GM18520 (cell line): Measurements from ENCODE around the gene GPR152.

Experiments used
- ATAC-seq: cut with Tn5 transposase; IDR thresholded peaks from one replicate; pipeline ENCODE4 v1.9.1; 2021; ENCODE audit not compliant: unreplicated experiment

Gene GPR152, protein sequence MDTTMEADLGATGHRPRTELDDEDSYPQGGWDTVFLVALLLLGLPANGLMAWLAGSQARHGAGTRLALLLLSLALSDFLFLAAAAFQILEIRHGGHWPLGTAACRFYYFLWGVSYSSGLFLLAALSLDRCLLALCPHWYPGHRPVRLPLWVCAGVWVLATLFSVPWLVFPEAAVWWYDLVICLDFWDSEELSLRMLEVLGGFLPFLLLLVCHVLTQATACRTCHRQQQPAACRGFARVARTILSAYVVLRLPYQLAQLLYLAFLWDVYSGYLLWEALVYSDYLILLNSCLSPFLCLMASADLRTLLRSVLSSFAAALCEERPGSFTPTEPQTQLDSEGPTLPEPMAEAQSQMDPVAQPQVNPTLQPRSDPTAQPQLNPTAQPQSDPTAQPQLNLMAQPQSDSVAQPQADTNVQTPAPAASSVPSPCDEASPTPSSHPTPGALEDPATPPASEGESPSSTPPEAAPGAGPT

DNA sequence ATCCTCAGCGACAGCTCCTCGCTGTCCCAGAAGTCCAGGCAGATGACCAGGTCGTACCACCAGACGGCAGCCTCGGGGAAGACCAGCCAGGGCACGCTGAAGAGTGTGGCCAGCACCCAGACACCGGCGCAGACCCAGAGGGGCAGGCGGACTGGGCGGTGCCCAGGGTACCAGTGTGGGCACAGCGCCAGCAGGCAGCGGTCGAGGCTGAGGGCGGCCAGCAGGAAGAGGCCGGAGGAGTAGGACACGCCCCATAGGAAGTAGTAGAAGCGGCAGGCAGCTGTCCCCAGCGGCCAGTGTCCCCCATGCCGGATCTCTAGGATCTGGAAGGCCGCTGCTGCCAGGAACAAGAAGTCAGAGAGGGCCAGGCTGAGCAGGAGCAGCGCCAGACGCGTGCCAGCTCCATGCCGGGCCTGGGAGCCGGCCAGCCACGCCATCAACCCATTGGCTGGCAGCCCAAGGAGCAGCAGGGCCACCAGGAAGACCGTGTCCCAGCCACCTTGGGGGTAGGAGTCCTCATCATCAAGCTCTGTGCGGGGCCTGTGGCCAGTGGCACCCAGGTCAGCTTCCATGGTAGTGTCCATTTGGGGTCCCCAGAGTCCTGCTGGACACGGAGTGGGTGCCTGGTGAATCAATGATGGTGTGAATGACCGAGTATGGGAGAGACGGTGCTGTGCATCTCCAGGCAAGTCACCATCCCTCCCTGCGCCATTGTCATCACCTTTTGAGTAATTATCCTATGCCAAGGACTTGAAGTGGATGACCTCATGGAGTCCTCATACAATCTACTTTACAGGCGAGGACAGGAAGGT lies at the start of gene GPR152:
Gene GPR152 (minus strand): TSS at position 589 of the 812 bp plus-strand sequence. CDS start 5 bp downstream, at position 584.
- no peak for ATAC-seq

DNA sequence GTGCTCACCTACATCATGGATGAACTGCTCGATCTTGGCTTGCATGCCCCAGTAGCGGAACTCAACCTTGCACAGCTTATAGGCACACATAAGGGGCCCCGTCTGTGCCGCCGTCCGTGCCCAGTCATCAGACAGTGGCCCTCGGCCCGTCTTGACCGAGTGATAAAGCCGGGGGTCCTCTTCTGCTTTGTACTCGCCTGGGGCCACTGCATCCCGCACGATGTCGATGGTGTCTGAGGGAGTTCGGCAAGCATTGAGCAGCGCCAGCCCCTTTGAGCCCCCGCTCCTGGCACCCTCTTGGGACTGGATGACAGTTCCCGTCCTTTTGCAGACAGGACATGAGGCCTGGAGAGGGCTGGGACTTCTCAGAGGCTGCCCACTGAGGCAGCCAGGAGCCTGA lies 49.3 kb upstream of the GPR152 start:
- ATAC-seq, result no peak

DNA sequence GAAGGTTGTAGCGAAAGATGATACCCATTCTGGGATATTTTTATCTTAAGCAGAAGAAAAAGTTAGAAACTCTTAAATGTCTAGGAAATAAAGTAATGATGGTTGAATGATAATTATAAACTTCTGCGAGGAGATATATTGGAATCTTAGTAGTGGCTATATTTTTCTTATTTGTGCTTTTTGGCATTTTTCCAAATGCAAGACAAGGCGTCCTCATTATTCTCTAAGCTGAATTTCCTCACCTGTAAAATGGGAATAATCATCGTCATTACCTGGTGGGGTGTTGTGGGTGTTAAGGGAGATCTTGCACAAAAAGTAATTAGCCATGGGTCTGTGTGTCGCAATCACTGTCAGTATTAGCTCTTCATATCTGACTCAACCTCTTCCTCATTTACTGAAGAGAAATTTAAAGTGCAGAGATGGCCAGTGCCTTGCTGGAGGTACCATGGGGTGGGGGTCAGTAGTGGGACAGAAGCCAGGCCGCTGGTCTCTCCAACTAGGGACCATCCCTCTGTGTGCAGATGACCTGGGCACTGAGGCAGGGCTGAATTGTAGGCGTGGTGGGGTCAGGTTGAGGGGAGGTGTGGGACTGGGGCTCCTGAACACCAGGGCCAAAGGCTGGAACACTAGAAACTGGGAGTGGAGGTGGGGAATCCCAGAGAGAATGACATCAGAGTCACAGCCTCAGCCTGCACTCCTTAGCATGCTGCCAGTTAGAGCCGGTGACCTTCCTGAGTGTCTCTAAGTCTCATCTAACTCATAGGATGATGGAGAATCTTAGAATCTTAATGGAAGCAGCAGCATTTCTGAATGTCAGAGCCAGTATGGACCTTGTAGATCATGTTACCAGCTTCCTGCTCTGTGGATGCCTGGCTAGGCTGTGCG lies 48.5 kb upstream of the GPR152 start:
- no peak for ATAC-seq

DNA sequence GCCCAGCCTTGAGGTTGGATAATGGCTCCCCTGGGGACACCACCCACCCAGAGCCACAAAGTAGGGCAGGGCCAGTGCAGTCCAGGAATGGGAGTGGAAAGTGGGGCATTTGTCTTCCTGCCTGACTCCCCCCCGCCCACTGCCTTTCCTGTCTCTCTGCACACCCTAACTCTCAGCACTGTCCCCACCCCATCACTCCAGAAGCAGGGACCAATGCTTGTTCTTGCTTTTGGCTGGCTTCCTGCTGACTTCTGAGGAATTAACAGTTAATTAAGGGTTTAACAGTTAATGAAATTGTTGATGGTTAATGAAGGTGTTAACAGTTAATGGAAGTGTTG lies 47.9 kb upstream of the GPR152 start:
- no peak for ATAC-seq

DNA sequence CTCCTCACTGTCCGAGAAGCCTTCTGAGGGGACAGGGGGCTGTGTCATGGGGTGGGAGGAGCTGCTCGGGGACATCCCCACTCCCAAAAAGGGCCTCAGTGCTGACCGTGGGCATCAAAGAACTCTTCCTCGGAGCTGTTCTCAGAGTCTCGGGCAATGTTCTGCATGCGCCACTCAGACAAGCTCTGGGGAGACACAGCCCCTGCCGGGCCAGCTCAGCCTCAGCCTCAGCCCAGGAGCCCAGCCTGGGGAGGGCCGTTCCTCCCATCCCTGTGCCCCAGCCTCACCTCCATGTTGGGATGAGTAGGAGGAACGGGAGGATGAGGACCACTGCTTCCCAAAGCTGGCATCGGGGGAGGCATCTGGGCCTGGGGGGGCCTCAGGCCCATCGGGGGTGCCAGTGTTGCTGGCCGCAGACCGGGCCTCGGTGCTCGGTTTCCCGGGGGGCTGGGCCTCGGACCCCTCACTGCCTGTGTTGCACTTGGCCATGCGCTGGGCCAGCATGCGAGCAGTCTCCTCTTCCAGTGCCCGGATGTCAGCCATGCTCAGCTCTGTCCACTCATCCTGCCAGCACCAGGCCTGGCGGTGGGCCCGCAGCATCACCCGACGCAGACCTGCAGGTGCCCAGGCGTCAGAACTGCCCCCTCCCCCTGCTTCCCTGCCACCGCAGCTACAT lies 47.4 kb upstream of the GPR152 start:
- no peak for ATAC-seq

DNA sequence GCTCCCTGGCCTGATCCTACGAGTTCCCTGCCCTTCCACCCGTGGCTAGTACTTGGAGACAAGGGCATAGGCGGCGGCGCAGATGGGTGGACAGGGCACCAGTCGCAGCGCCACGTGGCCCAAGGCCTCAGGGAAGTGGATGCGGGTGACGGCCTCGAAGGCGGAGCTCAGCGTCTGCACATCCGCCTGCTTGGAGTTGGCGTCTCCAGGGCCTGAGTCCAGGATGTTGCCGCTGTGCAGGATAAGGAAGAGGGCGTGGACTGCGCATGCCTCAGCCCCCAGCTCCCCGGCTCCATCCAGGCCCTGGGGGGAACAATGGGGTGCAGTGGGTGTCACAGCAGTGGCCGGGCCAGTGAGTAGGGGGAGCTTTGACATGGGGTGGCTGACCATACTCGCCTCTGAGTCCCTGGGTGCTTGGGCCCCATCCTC lies 46.0 kb upstream of the GPR152 start:
- no peak for ATAC-seq

DNA sequence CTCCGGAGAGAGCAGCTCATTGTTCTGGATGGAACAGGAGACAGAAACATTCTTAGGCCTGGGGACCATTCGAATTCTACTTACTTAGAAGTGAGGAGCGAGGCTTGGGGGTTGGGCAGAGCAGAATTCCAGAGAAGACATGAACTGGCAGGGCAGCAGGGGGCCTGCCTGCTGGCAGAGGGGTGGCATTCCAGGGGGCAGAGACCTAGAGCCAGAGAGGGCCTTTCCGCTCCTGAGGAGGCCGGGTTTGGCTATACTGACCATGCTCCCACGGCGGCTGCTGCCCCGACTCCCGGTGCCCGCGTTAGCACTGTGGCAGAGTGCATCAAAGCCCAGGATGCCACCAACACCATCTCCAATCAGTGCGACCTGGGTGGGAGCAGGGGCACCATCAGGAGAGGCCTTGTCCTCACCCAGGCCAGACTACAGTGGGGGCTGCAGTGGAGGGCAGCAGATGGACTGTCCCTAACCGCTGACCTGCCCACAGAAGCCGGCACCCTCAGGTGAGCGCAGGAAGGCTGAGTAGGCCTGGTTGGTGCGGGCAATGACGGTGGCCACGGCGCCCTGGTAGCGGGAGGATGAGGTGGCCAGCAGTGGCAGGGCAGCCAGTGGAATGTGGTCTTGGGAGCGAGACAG lies 45.2 kb upstream of the GPR152 start:
- ATAC-seq, result no peak

DNA sequence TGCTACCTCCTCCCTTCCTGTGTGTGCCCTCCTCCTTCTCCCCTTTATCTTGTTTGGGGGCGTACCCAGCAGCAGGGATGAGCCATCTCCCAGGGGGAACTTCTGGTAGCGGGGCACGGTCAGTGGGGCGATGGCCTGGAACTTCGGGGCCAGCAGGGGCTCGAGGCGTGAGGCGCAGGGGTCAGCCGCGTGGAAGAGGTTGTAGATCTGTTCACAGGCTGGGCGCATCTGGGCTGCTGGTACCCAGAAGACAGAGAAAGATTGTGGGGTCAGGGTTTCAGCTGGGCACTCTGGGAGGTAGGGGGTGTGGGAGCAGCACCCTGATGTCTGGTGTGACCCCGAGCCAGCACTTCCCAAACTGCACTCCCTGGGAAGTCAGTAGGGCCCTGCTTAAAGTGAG lies 43.6 kb upstream of the GPR152 start:
- no peak for ATAC-seq

- ATAC-seq, result no peak
Measured at GRCh38 chr11:67495234-67496005, 42.9 kb upstream of the GPR152 start.

DNA sequence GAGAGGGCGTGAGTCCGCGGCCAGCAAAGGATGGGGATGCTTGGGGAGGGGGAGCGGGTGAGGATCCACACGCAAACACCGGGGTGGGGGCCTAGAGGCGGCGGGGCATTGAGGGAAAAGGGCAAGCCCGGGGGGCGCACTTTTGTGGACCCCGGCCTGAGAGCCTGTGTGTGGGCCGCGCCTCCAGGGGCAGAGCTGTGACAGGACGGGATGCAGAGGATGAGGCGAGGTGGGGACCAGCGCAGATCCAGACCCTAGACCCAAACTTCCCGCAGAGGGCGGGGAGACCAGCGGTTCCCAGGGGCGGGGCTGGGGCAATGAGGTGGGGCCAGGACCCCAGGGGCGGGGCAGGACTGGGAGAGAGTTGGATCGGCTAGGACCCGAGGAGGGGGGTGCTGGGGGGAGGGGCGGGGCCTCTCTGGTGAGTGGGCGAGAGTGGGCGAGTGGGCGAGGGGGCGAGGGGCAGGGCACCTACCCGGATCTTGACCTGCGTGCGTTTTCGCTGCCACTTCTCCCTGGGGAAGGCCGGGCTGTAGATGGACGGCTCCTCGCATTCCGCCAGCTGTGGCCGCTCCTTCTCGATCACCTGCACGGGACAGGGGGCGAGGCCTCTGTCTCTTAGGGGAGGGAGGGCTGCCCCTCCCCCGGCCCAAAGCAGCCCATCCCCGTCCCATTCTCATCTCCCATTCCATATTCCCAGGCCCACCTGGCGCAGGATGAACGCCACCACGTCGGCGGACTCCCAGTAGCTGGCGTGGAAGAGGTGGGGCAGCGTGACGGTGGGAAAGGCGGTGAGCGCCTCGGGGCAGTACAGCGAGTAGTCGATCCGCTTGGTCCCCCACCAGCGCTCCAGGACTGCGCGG lies 42.1 kb upstream of the GPR152 start:
- no peak for ATAC-seq

DNA sequence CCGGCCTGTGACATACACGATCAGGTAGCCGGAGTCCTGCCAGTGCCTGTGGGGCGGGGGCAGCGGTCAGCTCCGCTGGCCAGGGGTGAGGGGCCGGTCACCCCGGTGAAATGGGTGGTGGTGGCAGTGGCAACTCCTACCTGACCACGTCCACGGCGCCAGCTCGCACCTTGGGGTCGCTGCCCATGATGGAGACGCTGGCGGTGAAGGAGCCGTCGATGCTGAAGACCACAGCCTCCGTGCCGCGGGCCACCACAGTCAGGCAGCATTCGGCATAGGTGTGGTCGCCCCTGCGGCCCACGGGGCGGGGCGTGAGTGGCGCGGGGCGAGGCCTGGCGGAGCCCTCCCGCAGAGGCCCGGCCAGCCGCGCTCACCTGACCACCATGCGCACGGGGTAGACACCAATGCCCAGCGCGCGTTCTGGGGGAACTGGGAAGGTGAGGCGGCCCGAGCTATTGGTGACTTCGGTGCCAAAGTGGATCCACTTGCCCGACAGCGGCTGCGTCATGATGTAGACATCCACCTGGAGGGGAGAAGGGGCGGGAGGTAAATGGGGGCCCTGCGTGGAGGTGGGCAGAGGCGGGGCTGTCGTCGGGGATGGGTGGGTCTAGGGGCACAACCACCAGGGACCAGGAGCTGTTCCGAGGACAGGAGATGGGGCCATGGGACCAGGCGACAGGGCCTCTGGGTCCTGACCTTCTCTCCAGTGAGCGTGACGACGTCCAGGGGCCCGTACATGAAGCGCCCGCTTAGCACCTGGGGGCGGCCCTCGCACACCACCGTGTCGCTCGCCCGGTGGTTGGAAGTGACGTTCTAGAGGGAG lies 41.2 kb upstream of the GPR152 start:
- no peak for ATAC-seq

DNA sequence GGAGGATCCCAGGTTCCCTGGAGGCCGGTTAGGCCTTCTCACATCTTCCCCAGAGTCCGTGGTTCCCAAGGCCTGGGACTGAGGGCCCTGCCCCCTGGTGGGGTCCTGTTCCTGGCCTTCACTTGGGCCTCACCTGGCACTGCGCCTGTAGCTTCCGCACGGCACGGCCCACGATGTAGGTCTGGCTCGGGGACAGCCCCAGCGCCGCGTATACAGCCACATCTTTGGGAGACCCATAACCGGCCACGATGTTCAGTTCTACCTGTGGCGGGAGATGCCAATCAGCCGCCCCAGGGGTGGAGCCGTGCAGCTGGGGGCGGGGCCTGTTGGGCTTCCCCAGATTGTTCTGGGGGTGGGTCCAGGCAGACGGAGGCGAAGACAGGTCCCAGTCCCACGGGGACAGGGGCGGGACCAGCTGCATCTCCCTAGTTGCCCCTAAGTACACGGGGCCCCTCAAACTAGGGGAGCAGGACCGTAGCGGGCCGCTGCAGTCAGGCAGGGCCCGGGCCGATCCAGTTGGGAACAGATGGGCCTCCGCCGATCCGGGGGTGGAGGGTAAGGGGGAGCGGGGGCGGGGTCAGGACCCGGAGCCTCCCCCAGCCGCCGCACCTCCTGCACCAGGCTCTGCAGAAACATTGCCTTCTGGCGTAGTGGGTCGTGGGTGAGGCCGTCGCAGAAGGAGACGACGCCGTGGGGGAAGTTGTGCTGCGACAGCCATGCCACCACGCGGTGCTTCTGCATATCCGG lies 40.4 kb upstream of the GPR152 start:
- ATAC-seq, result no peak

DNA sequence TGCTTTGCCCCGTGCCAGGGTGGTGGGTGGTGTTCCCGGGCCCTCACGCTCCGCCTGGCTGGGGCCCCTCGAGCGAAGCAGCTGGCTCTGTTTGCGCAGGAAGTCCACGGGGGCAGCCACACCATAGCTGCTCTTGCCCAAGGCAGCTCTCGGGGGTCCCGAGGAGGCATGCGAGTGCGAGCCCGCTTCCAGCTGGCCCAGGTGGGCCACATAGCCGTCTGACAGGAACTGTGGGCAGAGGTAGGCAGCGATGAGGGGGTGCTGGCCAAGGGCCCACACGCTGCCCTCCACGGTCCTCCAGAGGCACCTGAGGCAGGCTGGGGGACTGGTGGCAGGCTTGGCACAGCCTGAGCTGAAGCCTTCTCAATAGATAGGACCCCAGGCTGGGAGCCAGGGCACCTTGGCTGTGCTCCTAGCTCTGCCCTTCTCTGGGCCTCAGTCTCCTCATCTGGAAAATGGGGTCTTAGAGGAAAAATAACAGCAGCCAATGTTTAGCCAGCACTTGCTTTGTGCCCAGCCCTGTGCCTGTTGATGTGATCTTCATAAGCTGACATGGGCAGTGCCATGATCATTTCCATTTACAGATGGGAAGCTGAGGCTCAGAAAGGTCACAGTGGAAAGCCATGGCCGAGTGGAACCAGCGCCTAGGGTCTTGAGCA lies 39.7 kb upstream of the GPR152 start:
- no peak for ATAC-seq

GRCh38 chr11:67491276-67492068 lies 38.9 kb upstream of the GPR152 start:
- ATAC-seq, result no peak

- no peak for ATAC-seq
Measured at GRCh38 chr11:67490727-67491065, 38.2 kb upstream of the GPR152 start.
